Measurements from ENCODE around the gene BEND5. TPM values are rescaled to one million over a fixed set of nuclear protein-coding genes. Genes with fewer than 3 reads are reported as not detected.

BEND5 gene
- total RNA-seq, 4 donors from 2014 or later, result 2.8 to 4.6 (median 3.9) TPM

DNA sequence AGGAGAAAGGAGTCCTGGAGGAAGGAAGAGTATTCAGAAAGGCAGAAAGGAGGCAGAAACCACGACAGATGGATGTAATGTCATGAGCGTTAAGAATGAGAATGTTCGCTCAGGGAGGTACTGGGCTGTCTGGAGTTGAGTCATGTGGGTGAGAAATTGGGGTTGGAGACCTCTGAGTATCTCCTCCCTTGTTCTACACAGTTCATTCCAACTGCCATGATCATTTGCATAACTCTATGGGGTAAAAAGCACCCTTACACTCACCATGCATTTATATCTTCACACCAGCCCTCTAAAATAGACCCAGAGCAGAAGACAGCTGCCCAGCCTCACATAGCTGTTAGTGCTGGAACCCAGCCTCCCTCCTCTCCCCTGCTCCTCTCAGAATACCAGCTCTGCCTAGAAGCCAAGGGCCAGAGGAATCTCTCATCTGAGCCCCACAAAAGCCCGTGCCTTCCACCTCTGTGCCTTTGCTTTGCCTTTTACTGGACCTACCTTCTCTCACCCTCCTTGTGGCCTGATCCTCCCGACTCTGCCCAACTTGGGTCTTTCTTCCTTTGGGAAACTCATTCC lies 85.2 kb downstream of the BEND5 start:
- intact Hi-C loops (cut with DNase I), result no loop called here
- no peaks in the 10 kb centered on the region for H3K4me1 ChIP-seq
- no peaks in the 10 kb centered on the region for H3K36me3 ChIP-seq
- 83% methylated on average over 5 of the region's 5 CpGs for WGBS
- no peaks in the 10 kb centered on the region for H3K9me3 ChIP-seq
- DNase-seq (ENCODE audit: extremely low spot score), result no peak
- TF ChIP-seq POLR2A (IDR thresholded peaks at IDR 0.05; ENCODE audit: low read depth) (no peak), CTCF (IDR thresholded peaks at IDR 0.05) (no peak), POLR2AphosphoS5 (IDR thresholded peaks at IDR 0.05) (no peak), EP300 (IDR thresholded peaks at IDR 0.05) (no peak)
- no peak overlapping the region for H3K4me3 ChIP-seq
- H3K27ac ChIP-seq (replicated peaks in 1 of 4), result no peak overlapping the region
- peaks cover 0 to 10% (median 0%) of the 10 kb centered on the region in 4 donors for H3K27me3 ChIP-seq

- Histone ChIP-seq H3K4me3 (no peak overlapping the region), H3K27me3 (peaks cover 0 to 11% (median 0%) of the 10 kb centered on the region in 4 donors), H3K36me3 (no peaks in the 10 kb centered on the region), H3K27ac (replicated peaks in 1 of 4) (no peak overlapping the region), H3K4me1 (no peaks in the 10 kb centered on the region), H3K9me3 (no peaks in the 10 kb centered on the region)
- no peak for TF ChIP-seq EP300 (IDR thresholded peaks at IDR 0.05)
- no peak for TF ChIP-seq POLR2AphosphoS5 (IDR thresholded peaks at IDR 0.05)
- TF ChIP-seq POLR2A (IDR thresholded peaks at IDR 0.05; ENCODE audit: low read depth), result no peak
- TF ChIP-seq CTCF (IDR thresholded peaks at IDR 0.05), result no peak
- DNase-seq (ENCODE audit: extremely low spot score), result no peak
- intact Hi-C loops (cut with DNase I), result no loop called here
- WGBS, result 60% methylated on average over 3 of the region's 3 CpGs
Measured at GRCh38 chr1:48688102-48688760, 88.5 kb downstream of the BEND5 start.

DNA sequence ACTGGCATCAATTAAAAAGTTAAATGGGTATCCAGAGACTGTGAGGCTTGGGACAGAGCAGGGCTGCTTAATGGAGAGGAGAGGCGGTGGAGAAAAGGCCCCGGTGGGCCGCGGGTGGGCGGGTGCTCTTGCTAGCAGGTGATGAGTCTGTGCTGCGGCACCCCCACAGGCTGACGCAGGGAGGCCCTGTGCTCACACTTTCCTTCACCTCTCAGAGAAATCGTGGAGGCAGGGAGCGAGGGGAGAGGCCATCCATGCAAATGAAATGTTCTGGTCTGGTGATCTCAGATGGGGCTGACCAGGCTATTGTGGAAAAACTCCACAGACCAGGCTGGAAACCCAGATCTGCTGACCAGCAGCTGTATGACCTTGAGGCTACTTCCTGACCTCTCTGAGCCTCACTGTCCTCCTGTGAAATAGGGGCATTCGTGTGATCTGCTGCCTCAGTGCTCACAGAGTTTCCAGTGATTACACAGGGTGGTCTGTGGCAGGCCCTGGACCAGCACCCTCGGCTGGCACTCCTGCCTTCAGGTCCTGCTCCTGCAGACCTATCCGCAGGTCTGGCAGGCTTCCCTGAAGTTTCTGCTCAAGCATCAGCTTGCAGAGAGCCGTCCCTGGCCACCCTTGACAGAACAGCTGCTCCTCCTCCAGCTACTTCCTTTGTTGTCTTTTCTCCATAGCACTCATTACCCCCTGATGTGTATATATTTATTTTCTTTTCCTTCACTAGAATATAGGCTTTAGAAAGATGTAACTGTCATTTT lies 89.2 kb downstream of the BEND5 start:
- H3K27ac ChIP-seq (replicated peaks in 1 of 4), result no peak overlapping the region
- TF ChIP-seq CTCF (IDR thresholded peaks at IDR 0.05) (no peak), EP300 (IDR thresholded peaks at IDR 0.05) (no peak), POLR2A (IDR thresholded peaks at IDR 0.05; ENCODE audit: low read depth) (no peak), POLR2AphosphoS5 (IDR thresholded peaks at IDR 0.05) (no peak)
- no peak for DNase-seq (ENCODE audit: extremely low spot score)
- no peaks in the 10 kb centered on the region for H3K4me1 ChIP-seq
- no peak overlapping the region for H3K4me3 ChIP-seq
- H3K27me3 ChIP-seq, result peaks cover 0 to 9% (median 0%) of the 10 kb centered on the region in 4 donors
- intact Hi-C loops (cut with DNase I), result no loop called here
- no peaks in the 10 kb centered on the region for H3K9me3 ChIP-seq
- WGBS, result 81% methylated on average over 11 of the region's 13 CpGs
- no peaks in the 10 kb centered on the region for H3K36me3 ChIP-seq

- no peak for DNase-seq (ENCODE audit: extremely low spot score)
- Histone ChIP-seq H3K27me3 (peaks cover 0 to 3% (median 0%) of the 10 kb centered on the region in 4 donors), H3K36me3 (no peaks in the 10 kb centered on the region), H3K9me3 (no peaks in the 10 kb centered on the region), H3K4me3 (no peak overlapping the region), H3K27ac (replicated peaks in 1 of 4) (no peak overlapping the region), H3K4me1 (no peaks in the 10 kb centered on the region)
- TF ChIP-seq CTCF (IDR thresholded peaks at IDR 0.05), result no peak
- no peak for TF ChIP-seq POLR2A (IDR thresholded peaks at IDR 0.05; ENCODE audit: low read depth)
- intact Hi-C loops (cut with DNase I), result no loop called here
- WGBS, result 92% methylated on average over 5 of the region's 5 CpGs
Measured at GRCh38 chr1:48686159-48686558, 90.5 kb downstream of the BEND5 start.

Data from esophagus muscularis mucosa (tissue), 4 donors.